Hematopoietic multipotent progenitor cell (in vitro differentiated cells): Measurements from ENCODE around the gene ROBO2. TPM values are rescaled to one million over a fixed set of nuclear protein-coding genes. Genes with fewer than 3 reads are reported as not detected.
"Not testable (repeated sequence)": the region's sequence is repeated elsewhere in the genome, so short reads cannot be mapped to it uniquely, and the experiment has no call there.

Experiments used
- DNase-seq, 3 donors: peaks; one replicate each; pipeline ENCODE4 v3.0.0-alpha.2; 2011 to 2015; ENCODE audit warnings: low read depth in 2 of 3, low spot score in 2 of 3
- total RNA-seq: library from RNA; depleted of rRNA; stranded (reverse); fragments of >200 nt; gene quantifications from one replicate; pipeline ENCODE4 v1.2.3, GENCODE V29; 2012

ROBO2 gene
- total RNA-seq, 1 donor, result under 0.01 TPM

- DNase-seq, result no peak
Measured at GRCh38 chr3:77394046-77394445, 354.1 kb downstream of the ROBO2 start.

GRCh38 chr3:77404871-77405270 lies 365.0 kb downstream of the ROBO2 start:
- no peak for DNase-seq

- DNase-seq, result no peak
Measured at GRCh38 chr3:77407441-77407840, 367.5 kb downstream of the ROBO2 start.

GRCh38 chr3:77410334-77410733 lies 370.4 kb downstream of the ROBO2 start:
- not testable (repeated sequence) for DNase-seq

GRCh38 chr3:77411334-77411733 lies 371.4 kb downstream of the ROBO2 start:
- DNase-seq, result no peak

- no peak for DNase-seq
Measured at GRCh38 chr3:77412021-77412438, 372.1 kb downstream of the ROBO2 start.

- no peak for DNase-seq
Measured at GRCh38 chr3:77412584-77412983, 372.7 kb downstream of the ROBO2 start.

- no peak for DNase-seq
Measured at GRCh38 chr3:77414881-77415280, 375.0 kb downstream of the ROBO2 start.

- DNase-seq, result no peak
Measured at GRCh38 chr3:77420336-77420735, 380.4 kb downstream of the ROBO2 start.

- no peak for DNase-seq
Measured at GRCh38 chr3:77421916-77422315, 382.0 kb downstream of the ROBO2 start.

GRCh38 chr3:77426531-77426930 lies 386.6 kb downstream of the ROBO2 start:
- DNase-seq, result no peak

- DNase-seq, result no peak
Measured at GRCh38 chr3:77427528-77427927, 387.6 kb downstream of the ROBO2 start.

- DNase-seq, result no peak
Measured at GRCh38 chr3:77436908-77437307, 397.0 kb downstream of the ROBO2 start.

- DNase-seq, result no peak
Measured at GRCh38 chr3:77446084-77446483, 406.2 kb downstream of the ROBO2 start.

GRCh38 chr3:77446761-77447160 lies 406.9 kb downstream of the ROBO2 start:
- no peak for DNase-seq

GRCh38 chr3:77449459-77450350 lies 409.8 kb downstream of the ROBO2 start:
- DNase-seq, result no peak

GRCh38 chr3:77456431-77456830 lies 416.5 kb downstream of the ROBO2 start:
- DNase-seq, result no peak

GRCh38 chr3:77456906-77457305 lies 417.0 kb downstream of the ROBO2 start:
- no peak for DNase-seq

GRCh38 chr3:77459926-77460325 lies 420.0 kb downstream of the ROBO2 start:
- DNase-seq, result no peak

- no peak for DNase-seq
Measured at GRCh38 chr3:77460326-77460725, 420.4 kb downstream of the ROBO2 start.

GRCh38 chr3:77462951-77463350 lies 423.1 kb downstream of the ROBO2 start:
- DNase-seq, result no peak

- no peak for DNase-seq
Measured at GRCh38 chr3:77464111-77464688, 424.3 kb downstream of the ROBO2 start.
